ENCODE results near the gene LHX4.

DNA sequence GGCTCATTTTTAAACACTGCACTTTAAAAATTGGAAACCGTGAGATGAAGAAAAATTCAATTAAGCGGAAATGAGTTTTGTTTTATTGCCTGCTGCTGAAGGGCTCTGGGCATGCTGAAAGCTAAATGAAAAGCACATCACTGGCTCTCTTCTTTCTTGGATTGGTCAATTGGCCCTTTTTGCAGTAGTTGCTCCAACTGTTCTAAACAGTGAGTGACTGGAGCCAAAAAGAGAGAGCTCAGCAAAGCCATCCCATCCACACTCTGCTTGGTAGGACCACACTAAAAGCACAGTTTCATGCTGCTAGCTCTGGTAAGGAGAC lies 48.1 kb downstream of the LHX4 start:
- TF ChIP-seq CTCF (IDR thresholded peaks at IDR 0.05) (no peak), ZFX (IDR thresholded peaks at IDR 0.05; ENCODE audit: borderline replicate concordance) (no peak)
